ENCODE data around the gene HIC1.

The HIC1 gene

GRCh38 chr17:2025622-2026309, 29.1 kb upstream of the HIC1 start:
- peak; percentile 15 for DNase-seq

- DNase-seq: no peak
These were observed 27.2 kb upstream of the HIC1 start for GRCh38 chr17:2027528-2028233.

GRCh38 chr17:2028234-2028614, 26.7 kb upstream of the HIC1 start:
- no peak for DNase-seq

GRCh38 chr17:2028737-2029136, 26.2 kb upstream of the HIC1 start:
- DNase-seq: no peak

- DNase-seq: peak; percentile 75
These were observed 24.8 kb upstream of the HIC1 start, which contains the start of gene DPH1 for GRCh38 chr17:2029911-2030778. Gene DPH1 (plus strand): TSS chr17:2030153. CDS start chr17:2030170, 17 bp downstream.

GRCh38 chr17:2030779-2031163, 24.1 kb upstream of the HIC1 start:
- DNase-seq: no peak

- DNase-seq: no peak
These were observed 21.8 kb upstream of the HIC1 start for GRCh38 chr17:2033153-2033552.

GRCh38 chr17:2034157-2034556, 20.7 kb upstream of the HIC1 start:
- DNase-seq: no peak

GRCh38 chr17:2034806-2035540, 19.9 kb upstream of the HIC1 start:
- DNase-seq: no peak

GRCh38 chr17:2035541-2036488, 19.1 kb upstream of the HIC1 start:
- DNase-seq: no peak

GRCh38 chr17:2037155-2037554, 17.7 kb upstream of the HIC1 start:
- no peak for DNase-seq

- no peak for DNase-seq
These were observed 14.6 kb upstream of the HIC1 start for GRCh38 chr17:2040219-2040827.

- peak; percentile 25 for DNase-seq
These were observed 13.9 kb upstream of the HIC1 start for GRCh38 chr17:2040942-2041560.

GRCh38 chr17:2041561-2042389, 13.1 kb upstream of the HIC1 start, which contains the start of gene OVCA2:
Gene OVCA2 (plus strand): TSS chr17:2042022. CDS start chr17:2042048, 26 bp downstream.
- DNase-seq: peak; percentile 69

- no peak for DNase-seq
These were observed 12.5 kb upstream of the HIC1 start for GRCh38 chr17:2042390-2042847.

- no peak for DNase-seq
These were observed 12.0 kb upstream of the HIC1 start for GRCh38 chr17:2042933-2043332.

- DNase-seq: no peak
These were observed 11.1 kb upstream of the HIC1 start for GRCh38 chr17:2043785-2044184.

GRCh38 chr17:2044263-2044894, 10.5 kb upstream of the HIC1 start:
- DNase-seq: no peak

GRCh38 chr17:2047590-2047989, 7.3 kb upstream of the HIC1 start:
- no peak for DNase-seq

Data from DMS 273 treated with DMSO at 0.1 percent for 48 hours (cell line).